Stomach (tissue), 9 donors: Measurements from ENCODE around the gene ATP8A2. TPM values are rescaled to one million over a fixed set of nuclear protein-coding genes. Genes with fewer than 3 reads are reported as not detected.

Experiments used
- DNase-seq, 2 donors: peaks; one replicate each; pipeline versions ENCODE4 v3.0.0 to v3.0.0-alpha.2; 2013 to 2019
- H3K27ac ChIP-seq, 5 donors: fragments of 200-600 bp in 4 of 5; sonication (generic) in 4 of 5; one replicate each; pipeline ENCODE4 v1.5.1; 2013 to 2019; ENCODE audit warnings: mild to moderate bottlenecking in 1 of 5, moderate library complexity in 1 of 5
- H3K27me3 ChIP-seq, 3 donors: fragments of 200-600 bp; sonication (generic); one replicate each; pipeline ENCODE4 v1.5.1; 2017 to 2019; ENCODE audit warnings: mixed run types in 1 of 3
- H3K36me3 ChIP-seq, 4 donors: fragments of 200-600 bp; sonication (generic); 1 replicate in 3 of 4; 2 replicates in 1 of 4; pipeline ENCODE4 v1.5.1; 2016 to 2019
- H3K4me1 ChIP-seq, 4 donors: fragments of 200-600 bp; sonication (generic); one replicate each; pipeline ENCODE4 v1.5.1; 2016 to 2019
- H3K4me3 ChIP-seq, 4 donors: fragments of 200-600 bp; sonication (generic) in 3 of 4; one replicate each; pipeline ENCODE4 v1.5.1; 2016 to 2019; ENCODE audit warnings: mild to moderate bottlenecking in 1 of 4
- H3K9me3 ChIP-seq, 4 donors: fragments of 200-600 bp; sonication (generic); one replicate each; pipeline ENCODE4 v1.5.1; 2016 to 2019
- EP300 ChIP-seq: sonication (generic); formaldehyde crosslinking; IDR thresholded peaks from one replicate; pipeline ENCODE4 v1.6.1; 2017; ENCODE audit warnings: antibody characterized with exemption
- POLR2A ChIP-seq, 4 donors: fragments of 450-650 bp; IDR thresholded peaks; one replicate each; pipeline ENCODE4 v1.6.1; 2016; ENCODE audit warnings: antibody characterized with exemption in 4 of 4, control low read depth in 2 of 4, mild to moderate bottlenecking in 1 of 4, moderate library complexity in 1 of 4
- POLR2AphosphoS5 ChIP-seq, 3 donors: sonication (generic); formaldehyde crosslinking; IDR thresholded peaks; one replicate each; pipeline ENCODE4 v1.6.1; 2016; ENCODE audit warnings: antibody characterized with exemption in 3 of 3
- WGBS, 5 donors: extraction: QIAGEN DNeasy Blood & Tissue Kit in 3 of 5; methylation state at CpG; one replicate each; pipeline versions ENCODE4 v1.1.5 to v1.1.7; 2013 to 2018; 5-methylcytosine and 5-hydroxymethylcytosine counted together
- intact Hi-C: fragments of 100-400 bp; cut with DNase I; formaldehyde crosslinking; loops from one replicate; pipeline ENCODE4 v1.15.1; 2023; ENCODE audit warnings: low total_unique reads
- polyA plus RNA-seq, 3 donors: library from polyadenylated mRNA; stranded (reverse); fragments of 200-250 nt; gene quantifications; one replicate each; pipeline ENCODE4 v1.2.3, GENCODE V29; 2013
- total RNA-seq, 5 donors: library from RNA; depleted of rRNA; stranded (reverse); fragments of >200 nt; gene quantifications; one replicate each; pipeline versions ENCODE4 v1.1.0 to v1.2.3, GENCODE V29; 2014 to 2016
- TF ChIP-seq, protein P1 (sequence below), 7 experiments: fragments of 450-650 bp in 4 of 7; fragments of 200-600 bp in 3 of 7; sonication (generic) in 3 of 7; IDR thresholded peaks; one replicate each; pipeline ENCODE4 v1.5.1; 2016 to 2019; ENCODE audit warnings: antibody characterized with exemption in 7 of 7, control low read depth in 2 of 7, mild to moderate bottlenecking in 1 of 7
- donor health status: healthy with polysubstance abuse.
- donor health status: Bipolar disorder and iron deficiency.
- donor health status: healthy.

The ATP8A2 gene
- total and polyA plus RNA-seq, 8 donors = 0.12 to 3.5 (median 0.20) TPM; not detected in 3

DNA sequence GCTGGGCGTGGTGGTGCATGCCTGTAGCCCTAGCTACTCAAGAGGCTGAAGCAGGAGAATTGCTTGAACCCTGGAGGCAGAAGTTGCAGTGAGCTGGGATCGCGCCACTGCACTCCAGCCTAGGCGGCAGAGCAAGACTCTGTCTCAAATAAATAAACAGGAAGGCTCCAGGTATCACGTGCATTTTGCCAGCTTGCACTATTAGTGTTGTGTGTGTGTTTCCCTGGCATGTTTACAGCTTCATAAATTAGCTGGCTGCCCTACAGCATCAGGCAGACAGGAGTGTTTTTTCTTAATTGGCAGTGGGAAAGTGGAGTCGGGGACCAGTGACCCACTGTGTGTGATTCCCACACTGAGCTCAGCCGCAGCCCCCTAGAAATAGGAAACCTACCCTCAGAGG, 647.5 kb downstream of the ATP8A2 start:
- Histone ChIP-seq H3K9me3 (no peaks in the 10 kb centered on the region), H3K36me3 (no peaks in the 10 kb centered on the region), H3K4me1 (peaks cover 15 to 50% (median 31%) of the 10 kb centered on the region in 4 donors), H3K27ac (no peak overlapping the region), H3K4me3 (no peak overlapping the region), H3K27me3 (no peaks in the 10 kb centered on the region)
- 65 to 74% (median 74%) methylated on average over 7 of the region's 7 CpGs for WGBS, 5 donors
- DNase-seq = no peak
- intact Hi-C loops = no loop called here
- TF ChIP-seq, protein P1, sequence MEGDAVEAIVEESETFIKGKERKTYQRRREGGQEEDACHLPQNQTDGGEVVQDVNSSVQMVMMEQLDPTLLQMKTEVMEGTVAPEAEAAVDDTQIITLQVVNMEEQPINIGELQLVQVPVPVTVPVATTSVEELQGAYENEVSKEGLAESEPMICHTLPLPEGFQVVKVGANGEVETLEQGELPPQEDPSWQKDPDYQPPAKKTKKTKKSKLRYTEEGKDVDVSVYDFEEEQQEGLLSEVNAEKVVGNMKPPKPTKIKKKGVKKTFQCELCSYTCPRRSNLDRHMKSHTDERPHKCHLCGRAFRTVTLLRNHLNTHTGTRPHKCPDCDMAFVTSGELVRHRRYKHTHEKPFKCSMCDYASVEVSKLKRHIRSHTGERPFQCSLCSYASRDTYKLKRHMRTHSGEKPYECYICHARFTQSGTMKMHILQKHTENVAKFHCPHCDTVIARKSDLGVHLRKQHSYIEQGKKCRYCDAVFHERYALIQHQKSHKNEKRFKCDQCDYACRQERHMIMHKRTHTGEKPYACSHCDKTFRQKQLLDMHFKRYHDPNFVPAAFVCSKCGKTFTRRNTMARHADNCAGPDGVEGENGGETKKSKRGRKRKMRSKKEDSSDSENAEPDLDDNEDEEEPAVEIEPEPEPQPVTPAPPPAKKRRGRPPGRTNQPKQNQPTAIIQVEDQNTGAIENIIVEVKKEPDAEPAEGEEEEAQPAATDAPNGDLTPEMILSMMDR (IDR thresholded peaks at IDR 0.05) = no peak
- no peak for TF ChIP-seq EP300
- TF ChIP-seq POLR2AphosphoS5 (IDR thresholded peaks at IDR 0.05) = no peak
- no peak for TF ChIP-seq POLR2A (IDR thresholded peaks at IDR 0.05)

DNA sequence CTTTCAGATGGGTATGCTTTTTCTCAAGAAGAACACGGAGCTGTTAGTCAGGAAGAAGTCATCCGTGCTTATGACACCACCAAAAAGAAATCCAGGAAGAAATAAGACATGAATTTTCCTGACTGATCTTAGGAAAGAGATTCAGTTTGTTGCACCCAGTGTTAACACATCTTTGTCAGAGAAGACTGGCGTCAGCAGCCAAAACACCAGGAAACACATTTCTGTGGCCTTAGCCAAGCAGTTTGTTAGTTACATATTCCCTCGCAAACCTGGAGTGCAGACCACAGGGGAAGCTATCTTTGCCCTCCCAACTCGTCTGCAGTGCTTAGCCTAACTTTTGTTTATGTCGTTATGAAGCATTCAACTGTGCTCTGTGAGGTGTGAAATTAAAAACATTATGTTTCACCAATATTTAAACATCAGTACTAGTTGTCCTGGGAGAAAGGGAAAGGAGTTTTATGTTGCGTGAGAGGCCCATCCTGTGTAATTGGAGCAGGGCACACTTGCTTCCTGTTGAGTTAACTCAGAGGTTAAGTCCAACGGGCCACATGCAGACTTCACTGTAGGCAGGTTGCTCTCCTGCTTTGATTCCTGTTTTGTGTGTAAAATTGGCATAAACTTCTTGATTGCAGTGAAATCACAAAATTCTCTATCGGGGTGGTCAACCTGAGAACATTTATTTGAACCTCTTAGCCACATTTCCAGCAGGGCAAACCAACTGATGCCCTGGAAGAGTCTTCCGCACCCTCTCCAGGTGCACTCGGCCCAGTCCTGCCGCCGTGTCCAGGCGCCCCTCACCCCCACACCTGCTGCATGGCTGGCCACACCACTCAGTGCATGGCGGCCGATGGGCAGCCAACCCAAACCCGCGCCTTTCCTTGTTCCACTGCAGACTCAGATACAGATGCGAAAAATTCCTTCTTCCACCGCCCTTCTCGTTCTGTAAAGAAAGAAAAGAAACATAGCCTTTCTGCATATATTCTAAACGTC, 648.4 kb downstream of the ATP8A2 start:
- DNase-seq = no peak
- TF ChIP-seq, protein P1 (IDR thresholded peaks at IDR 0.05) = no peak
- no peak for TF ChIP-seq EP300
- no peak for TF ChIP-seq POLR2A (IDR thresholded peaks at IDR 0.05)
- no peak for TF ChIP-seq POLR2AphosphoS5 (IDR thresholded peaks at IDR 0.05)
- H3K27me3 ChIP-seq = no peaks in the 10 kb centered on the region
- H3K4me3 ChIP-seq = no peak overlapping the region
- intact Hi-C loops = no loop called here
- no peak overlapping the region for H3K27ac ChIP-seq
- WGBS, 5 donors = 73 to 77% (median 74%) methylated on average over 21 to 22 of the region's 22 CpGs
- peaks cover 17 to 52% (median 32%) of the 10 kb centered on the region in 4 donors for H3K4me1 ChIP-seq
- no peaks in the 10 kb centered on the region for H3K36me3 ChIP-seq
- H3K9me3 ChIP-seq = no peaks in the 10 kb centered on the region

DNA sequence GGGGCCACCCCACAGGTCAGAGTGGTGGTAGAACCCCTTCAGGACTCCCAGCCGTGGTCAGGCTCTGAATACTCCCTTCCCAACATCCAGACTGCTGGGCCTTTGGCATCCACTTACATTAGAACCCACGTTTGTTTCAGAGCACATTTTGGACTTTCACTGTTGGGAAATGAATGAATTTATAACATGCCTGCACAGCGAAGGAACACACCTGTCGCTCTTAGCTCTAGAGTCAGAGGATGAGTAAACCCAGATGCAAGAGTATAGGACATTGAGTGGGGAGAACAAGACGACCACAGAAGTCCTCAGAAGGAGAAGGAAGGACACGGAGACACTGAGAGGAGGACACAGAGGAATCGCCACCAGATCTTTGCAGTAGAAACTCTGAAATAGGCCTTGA, 649.1 kb downstream of the ATP8A2 start:
- peaks cover 18 to 52% (median 32%) of the 10 kb centered on the region in 4 donors for H3K4me1 ChIP-seq

DNA sequence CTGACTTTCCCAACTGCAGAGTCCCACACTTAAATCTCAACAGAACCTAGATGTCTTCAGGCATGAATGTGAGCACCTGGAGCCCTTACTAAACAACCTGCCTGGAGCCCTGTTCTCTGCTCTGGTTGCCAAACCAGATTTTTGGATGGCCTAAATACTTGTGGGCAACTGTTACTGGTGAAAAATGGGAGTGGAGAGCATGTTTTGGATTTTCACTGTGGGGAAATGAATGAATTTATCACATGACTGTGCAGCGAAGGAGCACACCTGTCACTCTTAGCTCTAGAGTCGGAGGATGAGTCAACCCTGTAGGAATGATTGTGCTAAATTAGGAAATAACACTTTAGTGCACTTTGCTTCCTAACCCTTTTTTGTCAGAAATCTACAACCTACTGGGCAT, 649.7 kb downstream of the ATP8A2 start:
- Histone ChIP-seq H3K4me1 (peaks cover 18 to 52% (median 32%) of the 10 kb centered on the region in 4 donors), H3K4me3 (no peak overlapping the region), H3K36me3 (no peaks in the 10 kb centered on the region), H3K27me3 (no peaks in the 10 kb centered on the region), H3K9me3 (no peaks in the 10 kb centered on the region), H3K27ac (no peak overlapping the region)
- intact Hi-C loops = no loop called here
- 65 to 82% (median 77%) methylated on average over 2 of the region's 2 CpGs for WGBS, 5 donors
- DNase-seq = no peak
- TF ChIP-seq POLR2A (IDR thresholded peaks at IDR 0.05) = no peak
- TF ChIP-seq EP300 = no peak
- TF ChIP-seq, protein P1 (IDR thresholded peaks at IDR 0.05) = no peak
- TF ChIP-seq POLR2AphosphoS5 (IDR thresholded peaks at IDR 0.05) = no peak

More for the DNA sequence above, 649.1 kb downstream of the ATP8A2 start:
- no peak for DNase-seq
- H3K4me3 ChIP-seq = no peak overlapping the region
- intact Hi-C loops = no loop called here
- no peaks in the 10 kb centered on the region for H3K36me3 ChIP-seq
- no peaks in the 10 kb centered on the region for H3K9me3 ChIP-seq
- TF ChIP-seq POLR2A (IDR thresholded peaks at IDR 0.05) = no peak
- no peak for TF ChIP-seq EP300
- WGBS, 5 donors = 85 to 92% (median 87%) methylated on average over 7 of the region's 7 CpGs
- H3K27me3 ChIP-seq = no peaks in the 10 kb centered on the region
- H3K27ac ChIP-seq = no peak overlapping the region
